HG03066 (cell line): ENCODE results near the gene WDR41.
"Not testable (repeated sequence)": the region's sequence is repeated elsewhere in the genome, so short reads cannot be mapped to it uniquely, and the experiment has no call there.

ENCODE experiments used
- ATAC-seq: cut with Tn5 transposase; IDR thresholded peaks from one replicate; pipeline ENCODE4 v1.9.1; 2021; ENCODE audit warnings: low read depth; ENCODE audit not compliant: unreplicated experiment

The WDR41 gene

GRCh38 chr5:77491783-77492652, at the start of gene WDR41:
Gene WDR41, minus strand, starts transcription at chr5:77492316. Its CDS starts 96 bp downstream, at chr5:77492220.
- peak; percentile 82 for ATAC-seq

DNA sequence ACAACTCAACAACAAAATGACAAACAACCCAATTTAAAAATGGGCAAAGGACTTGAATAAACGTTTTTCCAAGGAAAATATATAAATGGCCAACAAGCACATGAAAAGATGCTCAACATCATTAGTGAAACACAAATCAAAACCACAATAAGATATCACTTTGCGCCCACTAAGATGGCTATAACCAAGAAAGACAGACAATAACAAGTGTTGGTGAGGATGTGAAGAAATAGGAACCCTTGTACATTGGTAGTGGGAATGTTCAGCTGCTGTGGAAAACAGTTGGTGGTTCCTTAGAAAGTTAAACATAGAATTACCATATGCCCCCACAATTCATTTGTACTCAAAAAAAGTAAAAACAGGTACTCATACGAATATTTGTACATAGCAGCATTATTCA, 39.2 kb upstream of the WDR41 start:
- ATAC-seq, result no peak

DNA sequence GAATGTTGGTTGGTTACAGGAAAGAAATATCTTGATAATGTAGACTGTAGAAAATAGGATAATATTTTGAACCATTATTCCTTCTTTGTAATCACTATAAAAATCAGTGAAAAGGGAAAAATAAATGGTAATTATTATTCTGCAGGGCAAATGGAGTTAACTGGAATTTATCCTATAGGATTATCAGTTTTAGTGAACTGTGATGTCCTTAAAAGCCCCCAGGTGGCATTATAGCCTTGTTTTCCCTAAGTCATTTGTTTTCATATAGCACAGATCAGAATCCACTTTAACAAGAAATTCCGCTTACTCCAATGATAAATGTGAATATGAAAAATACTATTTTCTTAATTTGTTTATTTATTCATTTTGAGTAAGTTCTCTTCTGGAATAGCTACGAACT, 26.2 kb upstream of the WDR41 start:
- ATAC-seq, result no peak

DNA sequence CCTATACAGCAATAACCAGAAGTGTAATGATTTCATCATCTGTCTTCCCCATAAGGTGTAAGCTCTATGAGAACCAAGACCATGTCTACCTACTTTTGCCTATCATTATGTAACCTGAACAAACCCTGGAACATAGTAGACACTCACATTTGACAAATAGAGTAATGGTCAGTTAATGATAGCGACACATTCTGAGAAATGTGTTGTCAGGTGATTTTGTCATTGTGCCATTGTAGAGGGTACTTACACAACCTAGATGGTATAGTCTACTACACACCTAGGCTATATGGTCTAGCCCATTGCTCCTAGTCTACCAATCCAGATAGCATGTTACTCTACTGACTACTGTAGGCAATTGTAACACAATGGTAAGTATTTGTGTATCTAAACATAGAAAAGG, 22.3 kb upstream of the WDR41 start:
- no peak for ATAC-seq

DNA sequence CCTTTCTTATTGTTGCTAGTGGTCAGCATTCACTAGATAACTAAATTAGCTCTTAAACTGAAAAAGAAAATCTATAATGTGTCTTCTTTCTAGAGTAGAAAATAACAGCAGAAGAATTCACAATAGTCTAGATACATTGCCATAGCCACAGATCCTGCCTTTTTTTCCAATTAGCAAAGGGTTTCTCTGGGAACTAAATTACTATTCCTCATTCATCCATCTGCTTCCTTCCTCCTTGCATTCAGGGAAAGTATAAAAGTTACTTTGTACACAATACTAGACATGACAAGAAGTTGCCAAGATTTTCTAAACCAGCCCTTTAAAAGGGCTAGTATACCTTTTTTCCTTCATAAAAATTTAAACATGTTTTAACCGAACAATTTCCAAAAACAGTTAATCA, 21.2 kb upstream of the WDR41 start:
- ATAC-seq, result no peak

DNA sequence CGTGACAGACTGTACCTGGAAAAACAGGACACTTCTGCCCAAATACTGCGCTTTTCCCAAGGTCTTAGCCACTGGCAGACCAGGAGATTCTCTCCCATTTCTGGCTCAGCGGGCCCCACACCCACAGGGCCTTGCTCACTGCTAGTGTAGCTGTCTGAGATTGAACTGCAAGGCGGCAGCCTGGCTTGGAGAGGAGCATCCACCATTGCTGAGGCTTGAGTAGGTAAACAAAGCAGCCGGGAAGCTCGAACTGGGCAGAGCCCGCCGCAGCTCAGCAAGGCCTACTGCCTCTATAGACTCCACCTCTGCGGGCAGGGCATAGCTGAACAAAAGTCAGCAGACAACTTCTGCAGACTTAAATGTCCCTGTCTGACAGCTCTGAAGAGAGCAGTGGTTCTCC, 9.0 kb upstream of the WDR41 start:
- not testable (repeated sequence) for ATAC-seq

- no peak for ATAC-seq
Measured at GRCh38 chr5:77499973-77500372, 7.9 kb upstream of the WDR41 start.

DNA sequence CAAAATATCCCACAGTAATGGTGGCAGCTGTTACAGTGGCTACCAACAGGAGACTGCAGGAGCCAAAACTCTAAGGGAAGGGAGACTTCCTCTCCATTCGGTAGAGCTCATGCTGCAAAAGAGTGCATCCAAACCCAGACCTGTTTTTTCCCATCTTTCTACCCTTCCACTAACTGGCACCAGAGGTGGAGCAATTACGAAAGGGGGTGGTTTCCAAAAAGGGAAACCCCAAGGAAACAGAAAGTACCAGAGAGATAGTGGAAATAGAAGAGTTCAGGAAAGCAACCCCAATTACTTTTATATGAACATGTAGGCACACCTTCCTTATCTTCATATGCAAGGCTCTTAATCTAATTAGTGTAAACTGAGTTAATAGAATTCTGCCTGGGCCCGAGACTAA, 7.3 kb upstream of the WDR41 start:
- ATAC-seq, result no peak

GRCh38 chr5:77498952-77499351, 6.8 kb upstream of the WDR41 start:
- no peak for ATAC-seq

DNA sequence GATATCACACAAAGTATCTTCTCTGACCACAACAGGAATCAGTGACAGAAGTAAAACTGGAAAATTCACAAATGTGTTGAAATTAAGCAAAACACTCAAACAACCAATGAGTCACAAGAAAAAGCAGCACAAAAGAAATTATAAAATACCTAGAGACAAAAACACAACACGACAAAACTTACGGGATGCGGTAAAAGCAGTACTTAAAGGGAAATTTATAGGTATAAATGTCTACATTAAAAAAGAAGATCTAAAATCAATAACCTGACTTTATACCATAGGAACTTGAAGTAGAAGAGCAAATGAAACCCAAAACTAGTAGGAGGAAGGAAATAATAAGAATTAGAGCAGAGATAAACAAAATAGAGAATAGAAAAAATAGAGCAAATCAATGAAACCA, 2.8 kb upstream of the WDR41 start:
- no peak for ATAC-seq

GRCh38 chr5:77492653-77493000, 511 bp upstream of the WDR41 start:
- ATAC-seq, result peak; percentile 3

DNA sequence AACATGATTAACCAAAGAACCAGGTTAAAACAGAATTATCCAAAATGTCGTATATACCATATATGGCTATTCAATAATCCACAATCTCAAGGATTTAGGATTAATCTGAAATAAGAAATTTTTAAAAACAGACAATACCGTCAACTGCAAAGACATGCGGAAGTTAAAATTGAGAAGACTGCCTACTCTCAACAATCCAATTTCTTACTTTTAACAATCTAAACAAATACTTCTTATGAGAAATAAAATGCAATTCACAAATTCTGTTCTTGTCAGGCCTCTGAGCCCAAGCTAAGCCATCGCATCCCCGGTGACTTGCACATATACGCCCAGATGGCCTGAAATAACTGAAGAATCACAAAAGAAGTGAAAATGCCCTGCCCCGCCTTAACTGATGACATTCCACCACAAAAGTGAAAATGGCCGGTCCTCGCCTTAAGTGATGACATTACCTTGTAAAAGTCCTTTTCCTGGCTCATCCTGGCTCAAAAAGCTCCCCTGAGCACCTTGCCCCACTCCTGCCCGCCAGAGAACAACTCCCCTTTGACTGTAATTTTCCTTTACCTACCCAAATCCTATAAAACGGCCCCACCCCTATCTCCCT, 1.3 kb downstream of the WDR41 start:
- not testable (repeated sequence) for ATAC-seq

GRCh38 chr5:77486344-77486962, 5.7 kb downstream of the WDR41 start:
- ATAC-seq, result no peak

- no peak for ATAC-seq
Measured at GRCh38 chr5:77483682-77484081, 8.4 kb downstream of the WDR41 start.

GRCh38 chr5:77475041-77475440, 17.1 kb downstream of the WDR41 start:
- not testable (repeated sequence) for ATAC-seq

DNA sequence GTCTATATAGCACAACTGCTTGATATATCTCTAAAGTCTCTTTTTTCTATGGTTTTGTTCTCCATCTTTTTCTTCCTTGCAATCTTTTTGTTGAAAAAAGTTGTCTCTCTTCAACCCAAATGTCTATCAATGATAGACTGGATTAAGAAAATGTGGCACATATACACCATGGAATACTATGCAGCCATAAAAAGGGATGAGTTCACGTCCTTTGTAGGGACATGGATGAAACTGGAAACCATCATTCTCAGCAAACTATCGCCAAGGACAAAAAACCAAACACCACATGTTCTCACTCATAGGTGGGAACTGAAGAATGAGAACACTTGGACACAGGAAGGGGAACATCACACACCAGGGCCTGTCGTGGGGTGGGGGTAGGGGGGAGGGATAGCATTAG, 23.2 kb downstream of the WDR41 start:
- ATAC-seq, result not testable (repeated sequence)

- no peak for ATAC-seq
Measured at GRCh38 chr5:77463905-77464304, 28.2 kb downstream of the WDR41 start.

DNA sequence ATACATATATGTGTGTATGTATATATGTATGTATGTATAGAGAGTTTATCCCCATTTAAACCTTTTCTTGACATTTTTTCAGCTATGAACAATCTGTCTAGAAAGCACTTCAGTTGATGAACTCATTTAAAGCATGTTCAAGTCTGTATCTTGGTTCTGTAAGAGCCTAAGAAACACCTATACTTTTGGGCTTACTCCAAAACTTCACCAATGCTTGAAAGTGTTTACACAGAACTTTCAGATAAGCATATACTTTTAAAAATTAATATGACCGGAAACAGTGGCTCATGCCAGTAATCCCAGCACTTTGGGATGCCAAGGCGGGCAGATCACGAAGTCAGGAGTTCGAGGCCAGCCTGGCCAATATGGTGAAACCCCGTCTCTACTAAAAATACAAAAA, 30.8 kb downstream of the WDR41 start:
- ATAC-seq, result no peak

DNA sequence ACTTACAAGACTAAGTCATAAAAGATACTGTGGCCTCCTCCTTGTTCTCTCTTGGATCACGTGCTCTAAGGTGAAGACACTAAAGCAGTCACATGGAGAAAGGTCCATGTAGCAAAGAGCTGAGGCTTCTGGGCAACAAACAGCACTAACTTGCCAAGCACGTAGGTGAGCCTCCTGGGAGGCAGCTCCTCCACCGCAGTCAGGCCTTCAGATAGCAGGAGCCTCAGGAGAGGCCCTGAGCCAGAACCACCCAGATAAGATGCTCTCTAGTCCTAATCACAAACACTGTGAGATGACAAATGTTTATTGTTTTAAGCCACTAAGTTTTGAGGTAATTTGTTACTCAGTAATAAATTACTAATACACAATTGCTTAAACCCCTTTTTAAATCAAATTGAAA, 38.0 kb downstream of the WDR41 start:
- no peak for ATAC-seq

- ATAC-seq, result no peak
Measured at GRCh38 chr5:77452351-77452750, 39.8 kb downstream of the WDR41 start.

- ATAC-seq, result no peak
Measured at GRCh38 chr5:77449981-77450380, 42.1 kb downstream of the WDR41 start.

GRCh38 chr5:77449277-77449676, 42.8 kb downstream of the WDR41 start:
- ATAC-seq, result no peak
